ENCODE data around the gene ANKRD6.
A peak's percentile ranks its signal among the peaks of the same experiment; 100 is the strongest.

Gene ANKRD6

DNA sequence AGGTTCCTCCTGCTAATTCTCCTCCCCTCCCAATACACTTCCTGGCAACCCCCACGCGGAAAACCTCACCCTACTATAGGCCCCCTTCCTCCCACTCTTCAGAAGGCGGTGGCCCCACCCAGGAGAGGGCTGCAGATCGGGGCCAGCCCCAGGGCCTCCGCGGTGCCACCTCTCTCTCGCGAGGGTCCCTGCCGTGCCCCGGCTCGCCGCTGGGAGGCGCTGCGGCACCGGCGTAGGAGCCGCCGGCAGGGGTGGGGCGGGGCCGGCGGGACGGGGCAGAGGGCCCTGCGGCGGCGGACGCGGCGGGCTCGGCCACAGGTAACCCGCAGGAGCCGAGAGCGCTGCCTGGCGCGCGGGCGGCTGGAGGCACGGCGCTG lies at the start of gene ANKRD6:
Gene ANKRD6 (plus strand): TSS at position 278 of the 377 bp plus-strand sequence. CDS start 133,825 bp downstream, outside the sequence.
- TF ChIP-seq, protein P1, sequence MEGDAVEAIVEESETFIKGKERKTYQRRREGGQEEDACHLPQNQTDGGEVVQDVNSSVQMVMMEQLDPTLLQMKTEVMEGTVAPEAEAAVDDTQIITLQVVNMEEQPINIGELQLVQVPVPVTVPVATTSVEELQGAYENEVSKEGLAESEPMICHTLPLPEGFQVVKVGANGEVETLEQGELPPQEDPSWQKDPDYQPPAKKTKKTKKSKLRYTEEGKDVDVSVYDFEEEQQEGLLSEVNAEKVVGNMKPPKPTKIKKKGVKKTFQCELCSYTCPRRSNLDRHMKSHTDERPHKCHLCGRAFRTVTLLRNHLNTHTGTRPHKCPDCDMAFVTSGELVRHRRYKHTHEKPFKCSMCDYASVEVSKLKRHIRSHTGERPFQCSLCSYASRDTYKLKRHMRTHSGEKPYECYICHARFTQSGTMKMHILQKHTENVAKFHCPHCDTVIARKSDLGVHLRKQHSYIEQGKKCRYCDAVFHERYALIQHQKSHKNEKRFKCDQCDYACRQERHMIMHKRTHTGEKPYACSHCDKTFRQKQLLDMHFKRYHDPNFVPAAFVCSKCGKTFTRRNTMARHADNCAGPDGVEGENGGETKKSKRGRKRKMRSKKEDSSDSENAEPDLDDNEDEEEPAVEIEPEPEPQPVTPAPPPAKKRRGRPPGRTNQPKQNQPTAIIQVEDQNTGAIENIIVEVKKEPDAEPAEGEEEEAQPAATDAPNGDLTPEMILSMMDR (IDR thresholded peaks at IDR 0.05), result peak; percentile 73

DNA sequence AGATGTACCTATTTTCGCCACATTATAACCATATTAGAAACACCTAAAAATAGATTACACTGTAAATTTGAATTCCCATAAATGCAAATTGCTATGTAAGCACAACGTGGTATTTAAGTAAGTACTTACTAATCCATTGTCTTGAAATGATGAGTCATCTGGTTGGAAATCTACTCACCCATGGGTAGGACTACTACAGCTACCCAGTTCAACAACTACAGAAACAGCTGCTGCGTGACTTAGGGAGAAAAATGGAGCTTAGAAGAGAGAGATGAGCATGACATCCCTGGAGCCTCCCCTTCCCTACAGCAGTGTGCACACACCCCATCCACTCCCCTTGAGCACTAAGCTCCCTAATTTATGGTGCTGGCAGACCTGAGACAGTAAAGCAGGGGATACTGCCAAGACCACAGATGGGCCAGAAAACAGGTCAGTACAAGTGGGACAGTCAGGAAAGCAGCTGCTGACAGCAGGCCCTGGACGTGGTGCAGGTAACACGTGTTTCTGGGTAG lies 47.7 kb upstream of the ANKRD6 start:
- TF ChIP-seq, protein P1 (IDR thresholded peaks at IDR 0.05), result no peak

DNA sequence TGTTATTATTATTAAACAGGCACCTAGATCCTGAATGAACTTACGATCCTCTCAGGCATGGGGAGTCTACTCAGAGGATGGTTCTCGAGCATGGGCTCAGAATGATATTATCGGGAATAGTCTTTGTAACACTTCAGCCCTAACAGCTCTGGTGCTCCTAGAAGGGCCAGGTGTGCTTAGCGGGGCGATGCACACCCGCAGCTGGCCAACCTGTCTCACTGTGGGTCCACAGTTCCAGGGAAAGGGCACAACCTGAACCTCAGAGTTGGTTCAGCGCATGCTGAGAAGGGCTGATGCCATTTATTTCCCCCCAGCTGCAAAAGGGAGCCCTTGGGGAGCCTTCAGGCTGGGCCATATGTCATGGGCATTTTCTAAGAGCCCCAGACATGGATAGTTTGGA lies 47.1 kb upstream of the ANKRD6 start:
- TF ChIP-seq, protein P1 (IDR thresholded peaks at IDR 0.05), result no peak

DNA sequence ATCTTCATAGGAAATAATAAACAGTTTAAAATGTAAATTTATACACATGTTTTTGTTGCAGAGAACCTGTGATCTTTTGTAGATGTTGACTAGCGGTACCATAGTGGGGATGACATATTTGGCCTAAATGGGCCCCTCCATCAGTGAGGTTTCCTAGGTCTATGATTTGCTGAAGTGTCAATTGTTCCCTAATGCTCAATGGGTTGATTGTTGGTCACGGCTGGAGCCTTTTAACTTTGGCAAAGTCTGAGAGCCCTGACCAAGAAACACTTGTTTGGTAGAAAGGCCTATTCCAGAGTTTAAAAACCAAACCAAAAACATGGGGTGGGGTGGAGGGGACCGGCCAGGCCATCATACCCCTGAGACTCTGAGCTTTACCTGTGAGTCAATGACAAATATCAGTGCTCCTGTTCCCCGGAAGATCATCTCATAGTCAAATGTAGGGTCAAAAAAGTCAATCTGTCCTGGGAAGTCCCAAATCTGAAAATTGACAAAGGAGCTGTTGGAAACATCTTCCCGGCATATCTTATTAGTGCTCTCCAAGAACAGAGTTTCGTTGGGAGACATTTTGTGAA lies 45.9 kb upstream of the ANKRD6 start:
- TF ChIP-seq, protein P1 (IDR thresholded peaks at IDR 0.05), result no peak

DNA sequence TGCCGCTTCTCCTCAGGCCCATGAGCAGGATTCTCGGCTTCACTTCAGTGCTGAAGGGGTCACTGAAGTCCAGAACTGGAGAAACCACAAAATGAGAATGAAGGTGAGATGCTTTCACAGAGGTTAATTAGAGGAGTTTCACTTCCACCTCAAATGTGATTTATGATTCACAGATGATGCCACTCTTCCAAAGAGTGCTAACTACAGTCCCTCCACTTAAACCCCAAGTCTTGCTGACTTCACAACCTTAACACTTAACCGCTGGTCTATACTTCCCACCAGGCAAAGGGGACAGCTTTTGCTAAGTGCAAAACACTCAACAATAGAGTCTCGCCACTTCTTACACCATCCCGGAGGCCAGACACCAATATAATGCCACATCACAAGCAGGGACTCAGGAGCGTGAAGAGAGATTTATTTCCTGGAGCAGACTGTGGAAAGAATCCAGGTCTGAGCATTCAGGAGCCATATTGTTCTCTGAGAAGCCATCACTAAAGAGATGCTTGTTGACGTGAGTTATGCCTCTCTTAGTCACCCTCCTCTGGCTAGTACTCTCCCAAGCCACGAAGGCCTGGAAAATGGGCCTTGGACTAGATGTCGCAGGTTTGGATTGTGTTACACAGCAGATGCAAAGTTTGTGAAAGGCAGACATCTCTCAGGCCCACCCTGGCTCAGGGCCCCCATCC lies 45.3 kb upstream of the ANKRD6 start:
- TF ChIP-seq, protein P1 (IDR thresholded peaks at IDR 0.05), result no peak

DNA sequence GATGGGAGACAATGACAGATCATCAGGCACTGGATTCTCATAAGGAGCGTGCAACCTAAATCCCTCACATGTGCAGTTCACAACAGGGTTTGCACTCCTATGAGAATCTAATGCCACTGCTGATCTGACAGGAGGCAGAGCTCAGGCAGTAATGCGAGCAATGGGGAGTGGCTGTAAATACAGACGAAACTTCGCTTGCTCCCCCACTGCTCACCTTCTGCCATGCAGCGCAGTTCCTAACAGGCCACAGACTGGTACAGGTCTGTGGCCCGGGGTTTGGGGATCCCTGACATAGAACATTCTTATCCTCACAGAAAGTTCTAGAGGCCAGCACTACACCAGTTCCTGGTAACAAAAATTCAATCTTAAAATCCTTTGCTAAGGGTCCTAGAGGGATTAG lies 44.1 kb upstream of the ANKRD6 start:
- TF ChIP-seq, protein P1 (IDR thresholded peaks at IDR 0.05), result no peak

DNA sequence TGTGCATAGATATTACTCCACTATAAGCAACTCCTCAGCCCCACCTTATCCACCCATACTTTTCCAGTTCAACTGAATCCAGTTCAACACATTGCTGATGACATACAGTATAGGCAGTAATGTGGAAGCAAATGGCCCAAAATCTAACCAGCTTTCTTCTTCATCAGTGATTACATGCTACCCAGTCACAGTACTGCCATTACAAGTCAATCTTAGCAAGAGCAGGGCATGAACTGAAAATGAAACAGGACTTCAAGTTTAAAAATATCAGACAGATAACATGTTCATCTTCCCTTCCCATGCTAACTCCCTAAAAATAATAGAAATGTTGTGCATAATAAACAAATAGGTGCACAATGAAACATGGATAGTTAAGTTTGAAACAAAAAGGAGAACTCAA lies 40.1 kb upstream of the ANKRD6 start:
- TF ChIP-seq, protein P1 (IDR thresholded peaks at IDR 0.05), result no peak

Data from LNCAP (cell line).